Measurements from ENCODE around the gene C1orf159.
"Not testable (repeated sequence)": the region's sequence is repeated elsewhere in the genome, so short reads cannot be mapped to it uniquely, and the experiment has no call there.

C1orf159 gene

GRCh38 chr1:1069711-1070676 lies 45.9 kb downstream of the C1orf159 start:
- DNase-seq (ENCODE audit: low read depth) = no peak
- peak overlapping the region; percentile 78 for H3K4me3 ChIP-seq (ENCODE audit: low read length)
- no peak for TF ChIP-seq CTCF (conservative IDR thresholded peaks at IDR 0.05; ENCODE audit: low read depth, low read length)

- no peak for TF ChIP-seq CTCF (conservative IDR thresholded peaks at IDR 0.05; ENCODE audit: low read depth, low read length)
- H3K4me3 ChIP-seq (ENCODE audit: low read length) = peak overlapping the region; percentile 78
- no peak for DNase-seq (ENCODE audit: low read depth)
These were observed 46.7 kb downstream of the C1orf159 start for GRCh38 chr1:1069056-1069710.

GRCh38 chr1:1068517-1069055 lies 47.3 kb downstream of the C1orf159 start:
- no peak for DNase-seq (ENCODE audit: low read depth)
- TF ChIP-seq CTCF (conservative IDR thresholded peaks at IDR 0.05; ENCODE audit: low read depth, low read length) = no peak
- H3K4me3 ChIP-seq (ENCODE audit: low read length) = peak overlapping the region; percentile 78

- no peak for DNase-seq (ENCODE audit: low read depth)
- H3K4me3 ChIP-seq (ENCODE audit: low read length) = peak overlapping the region; percentile 27
- TF ChIP-seq CTCF (conservative IDR thresholded peaks at IDR 0.05; ENCODE audit: low read depth, low read length) = no peak
These were observed 47.9 kb downstream of the C1orf159 start for GRCh38 chr1:1067860-1068516.

GRCh38 chr1:1067284-1067859 lies 48.5 kb downstream of the C1orf159 start:
- H3K4me3 ChIP-seq (ENCODE audit: low read length) = no peak overlapping the region
- no peak for DNase-seq (ENCODE audit: low read depth)
- no peak for TF ChIP-seq CTCF (conservative IDR thresholded peaks at IDR 0.05; ENCODE audit: low read depth, low read length)

- DNase-seq (ENCODE audit: low read depth) = no peak
- TF ChIP-seq CTCF (conservative IDR thresholded peaks at IDR 0.05; ENCODE audit: low read depth, low read length) = no peak
- no peak overlapping the region for H3K4me3 ChIP-seq (ENCODE audit: low read length)
These were observed 49.2 kb downstream of the C1orf159 start for GRCh38 chr1:1066403-1067283.

GRCh38 chr1:1065940-1066304 lies 50.0 kb downstream of the C1orf159 start:
- DNase-seq (ENCODE audit: low read depth); H3K4me3 ChIP-seq (ENCODE audit: low read length): not testable (repeated sequence)
